Measurements from ENCODE around the gene TMEM42.

DNA sequence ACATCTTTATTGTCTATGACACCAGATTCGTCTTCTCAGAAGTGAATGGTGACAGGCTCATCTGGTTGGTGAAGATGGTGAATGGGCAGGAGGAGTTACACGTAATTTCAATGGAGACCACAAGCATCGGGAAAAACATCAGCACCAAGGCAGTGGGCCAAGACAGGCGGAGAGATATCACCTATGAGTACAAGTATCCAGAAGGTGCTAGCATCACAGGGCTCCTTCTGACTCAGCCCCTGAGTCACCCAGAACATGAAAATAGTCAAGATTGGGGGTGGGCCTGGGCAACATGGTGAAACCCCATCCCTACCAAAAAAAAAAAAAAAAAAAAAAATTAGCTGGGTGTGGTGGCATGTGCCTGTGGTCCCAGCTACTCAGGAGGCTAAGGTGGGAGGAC lies 45.3 kb downstream of the TMEM42 start:
- TF ChIP-seq POLR2A (IDR thresholded peaks at IDR 0.05; ENCODE audit: low read depth, low read length), result no peak
- TF ChIP-seq CTCF (conservative IDR thresholded peaks at IDR 0.05; ENCODE audit: low read depth, low read length), result no peak
- no peak for TF ChIP-seq RAD21 (IDR thresholded peaks at IDR 0.05; ENCODE audit: low read length)
- TF ChIP-seq MXI1 (IDR thresholded peaks at IDR 0.05; ENCODE audit: borderline replicate concordance, low read depth, low read length), result no peak
- no peak for TF ChIP-seq RFX5 (IDR thresholded peaks at IDR 0.05; ENCODE audit: low read depth, low read length)
- TF ChIP-seq MAFK (IDR thresholded peaks at IDR 0.05; ENCODE audit: low read depth, low read length), result no peak
- no peak for TF ChIP-seq FOS (IDR thresholded peaks at IDR 0.05; ENCODE audit: low read depth, low read length)
- no peak for TF ChIP-seq CHD1 (IDR thresholded peaks at IDR 0.05; ENCODE audit: low read depth, low read length)
- no peak for TF ChIP-seq SMC3 (IDR thresholded peaks at IDR 0.05; ENCODE audit: low read depth, low read length)
- no peak for TF ChIP-seq USF2 (IDR thresholded peaks at IDR 0.05; ENCODE audit: low read depth, low read length)
- no peak for TF ChIP-seq RCOR1 (IDR thresholded peaks at IDR 0.05; ENCODE audit: insufficient replicate concordance, low read length)
- no peak for TF ChIP-seq BHLHE40 (IDR thresholded peaks at IDR 0.05; ENCODE audit: low read depth, low read length)
- TF ChIP-seq, protein P1, sequence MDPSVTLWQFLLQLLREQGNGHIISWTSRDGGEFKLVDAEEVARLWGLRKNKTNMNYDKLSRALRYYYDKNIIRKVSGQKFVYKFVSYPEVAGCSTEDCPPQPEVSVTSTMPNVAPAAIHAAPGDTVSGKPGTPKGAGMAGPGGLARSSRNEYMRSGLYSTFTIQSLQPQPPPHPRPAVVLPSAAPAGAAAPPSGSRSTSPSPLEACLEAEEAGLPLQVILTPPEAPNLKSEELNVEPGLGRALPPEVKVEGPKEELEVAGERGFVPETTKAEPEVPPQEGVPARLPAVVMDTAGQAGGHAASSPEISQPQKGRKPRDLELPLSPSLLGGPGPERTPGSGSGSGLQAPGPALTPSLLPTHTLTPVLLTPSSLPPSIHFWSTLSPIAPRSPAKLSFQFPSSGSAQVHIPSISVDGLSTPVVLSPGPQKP (IDR thresholded peaks at IDR 0.05; ENCODE audit: borderline replicate concordance, low read depth, low read length), result no peak
